GM12875 (cell line): ENCODE results near the gene SRF.

ENCODE experiments used
- H3K4me3 ChIP-seq: one replicate; pipeline ENCODE4 v1.5.1; 2011; ENCODE audit warnings: low read depth, low read length, control low read depth
- CTCF ChIP-seq: IDR thresholded peaks from 2 replicates; pipeline ENCODE4 v1.5.1; 2011; ENCODE audit warnings: low read depth, mild to moderate bottlenecking, control low read depth, inconsistent platforms, low read length, moderate library complexity, borderline replicate concordance; ENCODE audit not compliant: insufficient read depth

Gene SRF

DNA sequence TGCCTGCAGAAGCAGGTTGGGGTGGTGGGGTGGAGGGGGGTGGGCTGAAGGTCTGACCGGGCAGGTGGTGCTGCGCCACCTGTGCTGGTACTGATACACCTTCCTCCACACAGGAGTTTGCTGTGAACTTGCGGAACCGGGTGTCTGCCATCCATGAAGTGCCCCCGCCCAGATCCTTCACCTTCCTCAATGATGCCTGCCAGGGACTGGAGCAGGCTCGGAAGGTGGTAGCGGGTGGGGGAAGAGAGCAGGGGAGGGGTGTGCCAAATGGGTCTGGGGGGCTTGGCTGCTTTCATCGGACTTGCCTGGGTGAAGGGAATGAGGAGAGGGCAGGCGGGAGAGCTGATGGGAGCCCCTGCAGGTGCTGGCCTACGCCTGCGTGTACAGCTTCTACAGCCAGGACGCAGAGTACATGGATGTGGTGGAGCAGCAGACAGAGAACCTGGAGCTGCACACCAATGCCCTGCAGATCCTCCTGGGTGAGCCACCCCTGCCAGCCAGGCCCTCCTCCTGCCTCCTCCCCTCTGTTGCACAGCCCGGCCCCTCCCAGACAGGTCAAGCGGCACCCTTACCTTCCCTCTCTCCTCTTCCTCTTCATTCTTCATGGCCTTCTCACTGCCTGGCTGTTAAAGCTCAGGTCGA, 51.5 kb downstream of the SRF start:
- no peak for TF ChIP-seq CTCF

GRCh38 chr6:43223175-43223574, 52.1 kb downstream of the SRF start:
- no peak for TF ChIP-seq CTCF

More for the DNA sequence above, 51.5 kb downstream of the SRF start:
- H3K4me3 ChIP-seq, result no peak overlapping the region

GRCh38 chr6:43226192-43226851, 55.3 kb downstream of the SRF start:
- no peak overlapping the region for H3K4me3 ChIP-seq
- no peak for TF ChIP-seq CTCF

More at GRCh38 chr6:43223175-43223574, 52.1 kb downstream of the SRF start:
- no peak overlapping the region for H3K4me3 ChIP-seq

DNA sequence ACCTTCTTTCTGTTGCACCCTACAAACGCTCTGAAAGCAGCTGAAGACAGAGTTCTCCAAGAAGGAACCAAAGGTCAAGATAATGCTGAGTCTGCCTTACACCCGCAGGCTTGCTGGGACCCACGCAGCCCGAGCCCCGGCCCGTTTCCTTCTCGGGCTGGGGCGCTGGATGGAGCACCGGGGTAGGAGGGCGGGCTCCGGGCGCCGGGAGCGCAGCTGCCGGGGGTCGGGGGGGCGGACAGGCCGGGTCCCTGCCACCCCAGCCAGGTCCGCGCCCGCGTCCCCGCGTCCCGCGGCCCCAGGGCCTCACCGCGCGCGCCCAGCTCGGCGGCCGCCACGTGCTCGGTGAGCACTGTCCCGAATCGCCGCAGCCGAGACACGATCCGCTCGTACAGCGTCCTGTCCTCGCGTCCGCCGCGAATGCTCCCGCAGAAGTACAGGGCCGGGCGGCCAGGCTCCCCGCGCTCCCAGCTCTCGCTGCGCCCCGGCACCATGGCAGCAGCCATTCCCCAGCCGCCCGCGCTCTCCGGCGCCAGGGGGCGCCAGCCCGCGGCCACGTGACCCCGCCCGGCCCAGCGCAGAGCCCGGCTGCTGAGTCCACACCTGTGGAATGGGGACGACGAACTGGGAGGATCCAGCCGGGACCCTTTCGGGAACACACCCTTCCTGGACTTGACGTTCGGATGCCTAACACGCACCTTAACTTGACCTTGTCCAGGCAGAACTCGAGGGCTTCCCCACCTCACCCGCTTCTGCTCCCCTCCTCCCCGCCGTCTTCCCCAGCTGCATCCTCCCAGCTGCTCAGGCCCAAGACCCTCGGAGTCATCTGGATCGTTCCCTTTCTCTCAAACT, 58.1 kb downstream of the SRF start, which contains the start of gene DNPH1:
Gene DNPH1, minus strand, starts transcription at position 531 of the 852 bp plus-strand sequence. Its CDS starts 25 bp downstream, at position 506.
- peak; percentile 94 for TF ChIP-seq CTCF
- peak within 1 kb of the TSS; percentile 60 for H3K4me3 ChIP-seq

DNA sequence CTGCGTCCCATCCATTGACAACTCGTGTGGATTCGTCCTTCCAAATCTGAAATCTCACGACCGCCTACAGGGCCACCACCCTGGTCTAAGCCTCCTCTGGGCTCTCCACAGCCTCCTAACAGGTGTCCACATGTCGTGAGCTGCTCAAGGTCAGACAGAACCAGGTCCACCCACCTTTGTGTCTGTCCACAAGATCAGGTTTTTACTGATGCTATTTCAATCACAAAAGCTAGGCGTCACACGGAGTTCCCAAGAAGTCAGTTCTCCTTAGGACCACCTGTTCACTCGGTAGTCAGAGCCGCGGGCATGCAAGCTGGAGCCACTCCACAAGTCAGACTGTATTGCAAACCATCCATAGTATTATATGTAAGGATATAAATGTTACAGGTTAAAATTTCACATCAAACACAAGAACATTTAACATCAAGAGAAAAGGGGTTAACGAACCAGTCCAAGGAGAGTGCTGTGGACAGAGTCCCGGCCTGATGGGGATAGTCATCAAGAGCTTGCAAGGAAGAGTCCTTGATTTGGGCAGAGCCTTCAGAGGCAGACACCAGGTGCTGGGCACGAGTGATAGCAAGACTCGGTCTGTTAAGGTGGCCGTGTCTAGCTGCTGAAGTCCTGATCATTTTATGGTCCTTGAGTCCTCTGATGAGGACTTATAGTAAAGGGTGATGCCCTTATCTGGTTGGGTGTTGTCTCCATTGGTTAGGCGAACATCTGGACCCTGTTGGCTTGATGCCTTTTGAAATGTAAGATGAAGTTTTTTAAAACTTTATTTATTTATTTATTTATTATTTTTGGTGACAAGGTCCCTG, 58.9 kb downstream of the SRF start:
- no peak for TF ChIP-seq CTCF
- H3K4me3 ChIP-seq, result no peak overlapping the region

GRCh38 chr6:43231053-43231452, 60.0 kb downstream of the SRF start:
- no peak overlapping the region for H3K4me3 ChIP-seq
- no peak for TF ChIP-seq CTCF
